ENCODE measurements around the gene ADORA2A.

ADORA2A gene

DNA sequence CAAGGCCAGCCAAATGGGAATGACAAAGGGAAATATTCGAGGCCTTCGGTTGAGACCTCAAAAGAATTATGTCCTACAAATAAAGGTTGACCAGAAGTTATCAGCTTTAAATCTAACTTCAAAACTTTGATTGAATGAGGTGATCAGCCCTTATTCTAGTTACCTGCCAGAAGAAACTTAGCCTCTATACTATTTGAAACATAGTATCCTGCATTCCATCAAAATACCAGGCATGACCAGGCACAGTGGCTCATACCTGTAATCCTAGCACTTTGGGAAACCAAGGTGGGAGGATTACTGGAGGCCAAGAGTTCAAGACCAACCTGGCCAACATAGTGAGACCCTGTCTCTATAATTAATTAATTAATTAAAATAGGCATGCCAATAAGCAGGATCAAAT is 44.3 kb upstream of the ADORA2A start:
- TF ChIP-seq EGR1 (IDR thresholded peaks at IDR 0.05) (no peak), NFIC (IDR thresholded peaks at IDR 0.05) (no peak), TAF1 (IDR thresholded peaks at IDR 0.05; ENCODE audit: low read depth) (no peak), ZBTB7A (IDR thresholded peaks at IDR 0.05; ENCODE audit: low read depth) (no peak), EP300 (IDR thresholded peaks at IDR 0.05; ENCODE audit: borderline replicate concordance) (no peak)
- TF ChIP-seq, protein P1, sequence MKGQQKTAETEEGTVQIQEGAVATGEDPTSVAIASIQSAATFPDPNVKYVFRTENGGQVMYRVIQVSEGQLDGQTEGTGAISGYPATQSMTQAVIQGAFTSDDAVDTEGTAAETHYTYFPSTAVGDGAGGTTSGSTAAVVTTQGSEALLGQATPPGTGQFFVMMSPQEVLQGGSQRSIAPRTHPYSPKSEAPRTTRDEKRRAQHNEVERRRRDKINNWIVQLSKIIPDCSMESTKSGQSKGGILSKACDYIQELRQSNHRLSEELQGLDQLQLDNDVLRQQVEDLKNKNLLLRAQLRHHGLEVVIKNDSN (IDR thresholded peaks at IDR 0.05), result no peak
- TF ChIP-seq, protein P2, sequence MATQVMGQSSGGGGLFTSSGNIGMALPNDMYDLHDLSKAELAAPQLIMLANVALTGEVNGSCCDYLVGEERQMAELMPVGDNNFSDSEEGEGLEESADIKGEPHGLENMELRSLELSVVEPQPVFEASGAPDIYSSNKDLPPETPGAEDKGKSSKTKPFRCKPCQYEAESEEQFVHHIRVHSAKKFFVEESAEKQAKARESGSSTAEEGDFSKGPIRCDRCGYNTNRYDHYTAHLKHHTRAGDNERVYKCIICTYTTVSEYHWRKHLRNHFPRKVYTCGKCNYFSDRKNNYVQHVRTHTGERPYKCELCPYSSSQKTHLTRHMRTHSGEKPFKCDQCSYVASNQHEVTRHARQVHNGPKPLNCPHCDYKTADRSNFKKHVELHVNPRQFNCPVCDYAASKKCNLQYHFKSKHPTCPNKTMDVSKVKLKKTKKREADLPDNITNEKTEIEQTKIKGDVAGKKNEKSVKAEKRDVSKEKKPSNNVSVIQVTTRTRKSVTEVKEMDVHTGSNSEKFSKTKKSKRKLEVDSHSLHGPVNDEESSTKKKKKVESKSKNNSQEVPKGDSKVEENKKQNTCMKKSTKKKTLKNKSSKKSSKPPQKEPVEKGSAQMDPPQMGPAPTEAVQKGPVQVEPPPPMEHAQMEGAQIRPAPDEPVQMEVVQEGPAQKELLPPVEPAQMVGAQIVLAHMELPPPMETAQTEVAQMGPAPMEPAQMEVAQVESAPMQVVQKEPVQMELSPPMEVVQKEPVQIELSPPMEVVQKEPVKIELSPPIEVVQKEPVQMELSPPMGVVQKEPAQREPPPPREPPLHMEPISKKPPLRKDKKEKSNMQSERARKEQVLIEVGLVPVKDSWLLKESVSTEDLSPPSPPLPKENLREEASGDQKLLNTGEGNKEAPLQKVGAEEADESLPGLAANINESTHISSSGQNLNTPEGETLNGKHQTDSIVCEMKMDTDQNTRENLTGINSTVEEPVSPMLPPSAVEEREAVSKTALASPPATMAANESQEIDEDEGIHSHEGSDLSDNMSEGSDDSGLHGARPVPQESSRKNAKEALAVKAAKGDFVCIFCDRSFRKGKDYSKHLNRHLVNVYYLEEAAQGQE (IDR thresholded peaks at IDR 0.05; ENCODE audit: low read depth), result no peak
- TF ChIP-seq, protein P3, sequence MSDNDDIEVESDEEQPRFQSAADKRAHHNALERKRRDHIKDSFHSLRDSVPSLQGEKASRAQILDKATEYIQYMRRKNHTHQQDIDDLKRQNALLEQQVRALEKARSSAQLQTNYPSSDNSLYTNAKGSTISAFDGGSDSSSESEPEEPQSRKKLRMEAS (IDR thresholded peaks at IDR 0.05), result no peak

DNA sequence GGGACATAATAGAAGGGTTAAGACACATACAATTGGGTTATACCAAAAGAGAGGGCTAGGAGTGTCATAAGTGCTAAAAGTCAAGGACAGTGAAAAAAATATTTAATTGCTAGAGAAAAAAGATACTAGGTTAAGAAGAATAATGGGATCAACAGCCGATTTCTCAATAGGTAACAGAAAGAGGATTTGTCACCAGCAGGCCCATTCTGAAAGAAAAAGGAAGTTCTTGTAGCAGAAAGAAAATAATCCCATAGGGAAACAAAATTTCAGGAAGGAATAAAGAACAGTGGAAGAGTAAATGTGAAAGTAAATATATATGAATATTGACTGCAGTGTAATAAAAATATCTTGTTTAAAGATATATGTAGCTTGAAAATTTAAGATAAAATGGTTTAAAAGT is 43.3 kb upstream of the ADORA2A start:
- TF ChIP-seq EP300 (IDR thresholded peaks at IDR 0.05; ENCODE audit: borderline replicate concordance), result no peak
- TF ChIP-seq, protein P2 (IDR thresholded peaks at IDR 0.05; ENCODE audit: low read depth), result no peak
- TF ChIP-seq NFIC (IDR thresholded peaks at IDR 0.05), result no peak
- no peak for TF ChIP-seq YY1 (IDR thresholded peaks at IDR 0.05; ENCODE audit: low read depth)
- TF ChIP-seq TAF1 (IDR thresholded peaks at IDR 0.05; ENCODE audit: low read depth), result no peak
- TF ChIP-seq, protein P1 (IDR thresholded peaks at IDR 0.05), result no peak
- TF ChIP-seq CREB1 (IDR thresholded peaks at IDR 0.05; ENCODE audit: low read depth), result no peak
- no peak for TF ChIP-seq ZBTB7A (IDR thresholded peaks at IDR 0.05; ENCODE audit: low read depth)
- no peak for TF ChIP-seq TCF12 (IDR thresholded peaks at IDR 0.05; ENCODE audit: low read depth)
- TF ChIP-seq, protein P3 (IDR thresholded peaks at IDR 0.05), result no peak

DNA sequence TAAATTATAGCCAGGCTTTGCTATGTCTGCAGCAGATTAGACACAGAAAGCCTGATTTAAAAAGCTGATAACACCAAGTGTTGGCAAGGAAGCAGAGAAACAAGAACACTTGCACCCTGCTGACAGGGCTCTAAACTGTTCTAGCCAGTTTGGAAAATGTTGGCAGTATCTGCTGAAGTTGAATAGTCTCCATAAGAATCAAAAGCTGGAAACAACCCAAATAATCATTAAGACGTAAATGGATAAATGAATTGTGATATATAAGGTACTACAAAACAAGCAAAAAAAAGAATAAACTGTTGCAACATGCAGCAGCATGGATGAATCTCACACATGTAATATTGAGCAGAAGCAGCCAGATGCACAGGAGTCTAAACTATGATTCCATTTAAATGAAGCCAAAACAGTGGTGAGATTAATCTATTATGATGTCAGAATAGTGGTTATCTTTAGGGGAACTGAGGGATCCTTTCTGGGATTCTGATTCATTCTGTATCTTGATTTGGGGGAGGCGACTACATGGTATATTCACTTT is 40.4 kb upstream of the ADORA2A start:
- TF ChIP-seq EGR1 (IDR thresholded peaks at IDR 0.05) (no peak), TAF1 (IDR thresholded peaks at IDR 0.05; ENCODE audit: low read depth) (no peak), ZBTB7A (IDR thresholded peaks at IDR 0.05; ENCODE audit: low read depth) (no peak), TEAD4 (IDR thresholded peaks at IDR 0.05) (no peak)

DNA sequence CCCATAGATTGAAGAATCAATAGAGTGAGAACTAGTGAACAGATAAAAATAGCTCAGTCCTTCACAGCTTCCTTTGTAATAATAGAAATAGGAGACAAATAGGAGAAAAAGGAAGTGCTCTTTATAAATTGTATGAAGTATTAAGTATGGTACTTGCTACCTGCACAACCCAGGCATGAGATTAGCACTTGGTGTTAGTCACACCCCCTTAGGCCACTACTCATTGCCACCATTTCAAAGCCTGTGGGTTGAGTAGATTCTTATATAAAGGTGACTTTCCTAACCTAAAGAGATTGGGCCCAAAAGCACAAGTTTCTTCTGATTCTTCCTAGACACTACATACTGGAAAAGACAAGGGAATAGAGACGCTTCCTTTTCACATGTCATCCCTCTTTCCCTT is 37.7 kb upstream of the ADORA2A start:
- TF ChIP-seq TCF12 (IDR thresholded peaks at IDR 0.05; ENCODE audit: low read depth) (no peak), CREB1 (IDR thresholded peaks at IDR 0.05; ENCODE audit: low read depth) (no peak), YY1 (IDR thresholded peaks at IDR 0.05; ENCODE audit: low read depth) (no peak), FOXM1 (IDR thresholded peaks at IDR 0.05; ENCODE audit: borderline replicate concordance, low read depth) (no peak), TAF1 (IDR thresholded peaks at IDR 0.05; ENCODE audit: low read depth) (no peak), CEBPB (IDR thresholded peaks at IDR 0.05) (no peak), EP300 (IDR thresholded peaks at IDR 0.05; ENCODE audit: borderline replicate concordance) (no peak)
- TF ChIP-seq, protein P2 (IDR thresholded peaks at IDR 0.05; ENCODE audit: low read depth), result no peak

DNA sequence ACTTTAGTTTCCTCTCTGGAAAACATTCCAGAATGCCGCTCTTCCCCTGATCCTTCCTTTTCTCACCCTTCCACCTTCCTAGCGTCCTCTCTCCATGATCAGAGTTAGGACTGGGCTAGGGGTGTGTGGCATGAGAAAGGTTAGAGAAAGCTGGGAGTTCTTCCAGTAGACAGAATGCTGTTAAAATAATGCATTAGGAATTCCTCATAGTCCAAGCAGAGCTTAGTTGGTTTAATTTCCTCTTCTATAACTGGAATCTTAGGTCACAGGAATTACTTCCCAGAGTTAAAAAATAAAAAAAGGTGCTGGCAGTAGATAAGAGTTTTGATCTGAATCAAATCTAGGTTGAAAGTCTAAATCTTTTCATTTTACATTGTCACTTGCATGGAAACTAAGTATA is 37.2 kb upstream of the ADORA2A start:
- TF ChIP-seq CREB1 (IDR thresholded peaks at IDR 0.05; ENCODE audit: low read depth) (no peak), EGR1 (IDR thresholded peaks at IDR 0.05) (no peak), NFIC (IDR thresholded peaks at IDR 0.05) (no peak), EP300 (IDR thresholded peaks at IDR 0.05; ENCODE audit: borderline replicate concordance) (no peak), YY1 (IDR thresholded peaks at IDR 0.05; ENCODE audit: low read depth) (no peak), ZBTB7A (IDR thresholded peaks at IDR 0.05; ENCODE audit: low read depth) (no peak), RAD21 (IDR thresholded peaks at IDR 0.05; ENCODE audit: low read depth) (no peak), FOXM1 (IDR thresholded peaks at IDR 0.05; ENCODE audit: borderline replicate concordance, low read depth) (no peak), TCF12 (IDR thresholded peaks at IDR 0.05; ENCODE audit: low read depth) (no peak), TEAD4 (IDR thresholded peaks at IDR 0.05) (no peak), TAF1 (IDR thresholded peaks at IDR 0.05; ENCODE audit: low read depth) (no peak), CEBPB (IDR thresholded peaks at IDR 0.05) (no peak)
- TF ChIP-seq, protein P1 (IDR thresholded peaks at IDR 0.05), result no peak
- TF ChIP-seq, protein P2 (IDR thresholded peaks at IDR 0.05; ENCODE audit: low read depth), result no peak
- TF ChIP-seq, protein P3 (IDR thresholded peaks at IDR 0.05), result no peak
